Stimulated activated CD4-positive, alpha-beta T cell treated with anti-CD3 and anti-CD28 coated beads, Interleukin-12 subunit alpha, Interleukin-12 subunit beta, amount 100 ng/mL, for 24 hours (primary cell): ENCODE data around the gene PUM2.
"Not testable (repeated sequence)": the region's sequence is repeated elsewhere in the genome, so short reads cannot be mapped to it uniquely, and the experiment has no call there.

Experiments
- DNase-seq, 2 experiments: peaks; one replicate each; pipeline ENCODE4 v3.0.0-alpha.2; 2020; ENCODE audit warnings: low read depth in 2 of 2

PUM2 gene

DNA sequence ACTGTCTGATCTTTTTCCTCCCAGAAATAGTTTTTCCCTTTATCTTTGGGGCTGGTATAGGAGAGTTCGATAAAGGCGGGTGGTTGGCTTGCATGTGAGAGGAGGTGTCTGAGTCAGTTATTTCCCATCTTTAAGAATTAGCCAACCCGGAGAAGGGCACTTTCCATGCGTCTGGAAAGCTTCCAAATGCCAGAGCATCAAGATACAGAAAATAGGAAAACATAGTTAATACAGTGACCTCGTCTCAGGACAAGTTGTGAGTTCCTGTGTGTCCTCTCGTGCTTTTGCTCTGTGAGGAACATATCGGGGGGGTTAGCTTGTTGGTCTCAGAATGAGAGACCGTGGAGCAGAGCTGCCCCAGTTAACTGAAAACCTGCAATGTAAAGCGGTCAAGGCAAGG is 18.7 kb upstream of the PUM2 start:
- DNase-seq = no peak

DNA sequence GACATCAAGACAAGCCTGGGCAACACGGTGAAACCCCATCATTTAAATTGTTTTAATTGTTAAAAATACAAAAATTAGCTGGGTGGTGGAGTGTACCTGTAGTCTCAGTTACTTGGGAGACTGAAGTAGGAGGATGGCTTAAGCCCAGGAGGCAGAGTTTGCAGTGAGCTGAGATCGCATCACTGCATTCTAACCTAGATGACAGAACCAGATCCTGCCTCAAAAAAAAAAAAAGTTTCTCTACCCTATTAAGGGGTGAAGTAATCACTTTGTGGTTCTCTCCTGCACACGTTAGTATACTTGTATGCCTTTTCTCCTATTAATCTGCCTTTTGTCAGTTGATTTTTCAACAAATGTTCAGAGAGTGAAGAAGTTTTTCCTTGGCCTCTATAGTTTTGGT is 18.1 kb upstream of the PUM2 start:
- no peak for DNase-seq

DNA sequence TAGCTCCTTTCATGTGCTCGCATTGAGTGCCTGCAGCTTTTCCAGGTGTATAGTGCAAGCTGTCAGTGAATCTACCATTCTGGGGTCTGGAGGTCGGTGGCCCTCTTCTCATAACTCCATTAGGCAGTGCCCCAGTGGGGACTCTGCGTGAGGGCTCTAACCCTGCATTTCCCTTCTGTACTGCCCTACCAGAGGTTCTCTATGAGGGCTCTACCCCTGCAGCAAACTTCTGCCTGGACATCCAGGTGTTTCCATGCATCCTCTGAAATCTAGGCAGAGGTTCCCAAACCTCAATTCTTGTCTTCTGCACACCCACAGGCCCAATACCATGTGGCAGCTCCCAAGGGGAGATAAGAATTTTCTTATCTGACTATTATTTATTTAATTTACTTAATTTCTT is 17.3 kb upstream of the PUM2 start:
- not testable (repeated sequence) for DNase-seq

DNA sequence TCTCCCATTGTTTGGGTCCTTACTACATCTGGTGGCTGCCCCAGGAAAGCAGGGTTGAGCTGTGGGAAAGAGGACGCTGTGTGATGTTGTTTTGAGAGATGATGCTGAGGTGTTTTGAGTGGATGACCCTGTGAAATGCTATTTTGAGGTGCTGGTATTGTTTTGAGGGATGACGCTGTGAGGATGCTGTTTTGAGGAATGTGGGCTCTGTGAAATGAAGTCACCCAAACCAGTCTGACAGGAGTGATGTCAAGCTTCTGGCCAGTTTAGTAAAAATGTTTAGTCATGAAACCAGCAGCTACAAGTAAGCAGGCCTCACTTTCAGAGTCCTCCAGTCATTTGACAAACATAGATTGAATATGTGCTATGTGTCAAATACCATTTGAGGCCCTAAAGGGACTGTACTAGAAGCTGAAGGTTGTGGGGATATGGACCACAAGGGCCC is 16.1 kb upstream of the PUM2 start:
- DNase-seq = no peak

DNA sequence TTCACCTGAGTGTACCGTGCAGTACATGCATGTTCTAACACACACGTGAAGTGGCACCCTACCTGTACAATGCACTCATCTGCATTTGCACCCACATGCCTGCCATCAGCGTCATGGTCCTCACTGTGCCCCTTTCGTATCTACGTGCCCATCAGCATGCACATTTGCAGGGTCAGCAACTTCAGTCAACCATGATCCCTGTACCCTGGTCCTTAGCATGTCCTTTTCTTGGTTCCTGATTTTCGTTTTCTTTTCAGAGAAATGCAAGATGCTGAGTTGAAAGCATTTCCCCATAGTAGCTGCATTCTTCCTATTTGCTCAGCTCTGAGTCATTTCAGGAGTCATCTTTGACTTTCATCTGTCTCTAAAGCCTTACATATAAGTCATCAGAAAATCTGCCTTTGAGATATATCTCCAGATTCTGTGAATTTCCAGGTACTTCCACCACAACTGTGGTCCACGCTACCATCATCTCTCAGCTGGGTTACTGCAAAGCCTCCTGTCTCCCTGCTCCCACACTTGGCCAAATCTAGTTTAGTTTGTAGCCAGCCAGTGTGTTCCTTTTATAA is 14.7 kb upstream of the PUM2 start:
- peak in 1 of 2 experiments; percentile 37 for DNase-seq

DNA sequence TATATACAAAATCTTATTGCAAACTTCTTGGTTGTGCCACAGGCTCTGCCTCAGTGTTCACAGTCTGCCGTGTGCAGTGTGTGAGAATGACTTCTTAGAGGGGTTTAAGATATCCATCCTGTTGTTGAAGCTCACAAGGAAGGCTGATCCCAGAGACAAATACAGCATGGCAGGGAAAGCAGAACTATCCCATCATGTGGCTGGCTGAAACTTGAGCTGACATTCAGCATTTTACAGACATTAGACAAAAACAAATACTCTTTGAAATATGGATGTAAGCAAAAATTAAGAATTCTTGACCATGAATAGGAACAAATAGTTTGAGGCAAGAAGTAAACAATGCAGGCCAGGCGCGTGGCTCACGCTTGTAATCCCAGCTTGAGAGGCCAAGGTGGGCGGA is 12.9 kb upstream of the PUM2 start:
- no peak for DNase-seq

DNA sequence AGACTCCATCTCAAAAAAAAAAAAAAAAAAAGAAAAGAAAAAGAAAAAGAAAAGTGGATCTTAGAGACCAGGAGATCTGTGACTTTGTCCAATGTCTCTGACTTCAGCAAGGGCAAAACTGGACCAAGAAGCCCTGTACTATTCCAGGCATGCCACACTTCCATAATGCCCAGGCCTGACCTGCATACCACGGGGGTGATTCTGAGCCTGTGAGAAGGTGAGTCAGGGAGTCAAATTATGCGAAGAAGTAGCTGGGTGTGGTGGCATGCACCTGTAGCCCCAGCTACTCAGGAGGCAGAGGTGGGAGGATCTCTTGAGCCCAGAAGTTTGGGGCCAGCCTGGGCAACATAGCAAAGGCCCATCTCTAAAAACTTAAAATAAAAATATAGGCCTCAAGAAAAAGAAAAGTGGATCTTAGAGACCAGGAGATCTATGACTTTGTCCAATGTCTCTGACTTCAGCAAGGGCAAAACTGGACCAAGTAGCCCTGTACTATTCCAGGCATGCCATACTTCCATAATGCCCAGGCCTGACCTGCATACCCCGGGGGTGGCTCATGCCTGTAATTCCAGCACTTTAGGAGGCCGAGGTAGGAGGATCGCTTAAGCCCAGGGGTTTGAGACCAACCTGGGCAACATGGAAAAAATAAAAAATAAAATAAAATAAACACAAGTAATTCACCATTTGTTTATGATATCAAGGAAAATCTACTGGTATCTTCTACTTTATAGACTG is 12.2 kb upstream of the PUM2 start:
- no peak for DNase-seq

DNA sequence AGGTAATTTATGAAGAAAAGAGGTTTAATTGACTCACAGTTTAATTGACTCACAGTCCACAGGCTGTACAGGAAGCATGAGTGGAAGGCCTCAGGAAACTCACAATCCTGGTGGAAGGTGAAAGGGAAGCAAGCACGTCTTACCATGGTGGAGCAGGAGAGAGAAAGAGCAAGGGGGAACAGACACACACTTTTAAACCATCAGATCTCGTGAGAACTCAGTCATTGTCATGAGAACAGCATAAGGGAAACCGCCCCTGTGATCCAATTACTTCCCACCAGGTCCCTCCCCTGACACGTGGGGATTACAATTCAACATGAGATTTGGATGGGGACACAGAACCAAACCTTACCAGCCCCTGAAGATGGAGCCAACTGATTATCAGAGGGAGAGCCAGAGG is 11.2 kb upstream of the PUM2 start:
- DNase-seq = no peak

DNA sequence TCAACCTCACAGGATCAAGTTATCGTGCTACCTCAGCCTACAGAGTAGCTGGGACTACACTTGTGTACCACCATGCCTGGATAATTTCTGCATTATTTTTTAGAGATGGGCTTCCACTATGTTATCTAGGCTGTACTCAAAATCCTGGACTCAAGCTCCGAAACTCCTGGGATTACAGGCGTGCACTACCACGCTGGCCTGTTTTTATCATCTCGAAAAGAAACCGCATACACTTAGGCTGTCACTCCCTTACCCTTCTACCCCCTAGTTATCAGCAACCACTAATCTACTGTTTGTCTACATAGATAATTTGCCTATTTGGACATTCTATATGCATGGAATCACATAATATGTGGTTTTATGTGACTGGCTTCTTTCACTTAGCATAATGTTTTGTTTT is 8.5 kb upstream of the PUM2 start:
- no peak for DNase-seq

DNA sequence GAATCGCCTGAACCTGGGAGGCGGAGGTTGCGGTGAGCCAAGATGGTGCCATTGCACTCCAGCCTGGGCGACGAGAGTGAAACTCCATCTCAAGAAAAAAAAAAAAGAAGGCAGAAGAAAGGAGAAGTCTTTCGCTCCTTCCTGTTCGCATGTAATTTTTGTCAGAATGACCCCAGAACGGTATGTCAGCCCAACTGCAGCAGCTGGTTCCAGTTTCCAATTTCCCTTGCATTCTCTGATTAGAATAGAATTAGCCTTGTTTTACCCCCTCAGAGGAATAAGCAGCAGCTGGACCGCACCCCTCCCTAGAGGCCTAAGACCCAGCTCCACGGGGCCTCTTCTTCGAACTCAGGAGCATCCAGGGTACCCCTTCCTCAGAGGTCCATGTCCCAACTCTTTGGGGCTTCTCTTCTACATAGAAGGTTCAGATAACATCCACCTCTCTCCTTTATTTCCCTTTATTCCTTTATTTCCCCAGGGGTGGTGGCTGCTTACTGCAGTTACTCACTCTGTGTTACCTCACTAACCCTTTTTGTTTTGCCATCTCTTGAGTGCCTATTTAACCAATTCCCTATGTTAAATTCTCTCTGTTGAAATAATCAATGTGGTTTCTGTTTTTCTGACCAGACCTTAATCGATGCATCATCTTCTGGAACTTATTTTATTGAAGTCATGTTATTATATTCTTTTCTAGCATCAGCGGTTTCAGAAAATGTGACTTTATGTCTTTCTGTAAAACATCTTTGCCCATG is 7.2 kb upstream of the PUM2 start:
- no peak for DNase-seq

DNA sequence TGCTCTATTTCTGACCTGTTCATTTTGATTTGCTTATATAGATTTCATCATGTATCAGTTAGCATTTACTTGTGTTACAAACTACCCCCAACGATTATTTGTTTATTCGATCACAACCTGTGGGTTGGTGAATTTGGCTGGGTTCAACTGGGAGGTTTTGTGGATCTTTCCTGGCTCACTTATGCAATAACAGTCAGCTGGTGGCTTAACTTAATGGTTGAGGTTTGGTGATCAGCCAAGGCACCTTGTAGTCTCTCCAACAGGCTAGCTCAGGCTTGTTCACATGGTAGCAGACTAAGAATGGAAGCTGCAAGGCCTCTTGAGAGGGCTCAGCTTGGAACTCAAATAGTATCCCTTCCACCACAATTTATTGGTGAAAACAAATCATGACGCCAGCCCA is 5.4 kb upstream of the PUM2 start:
- no peak for DNase-seq

DNA sequence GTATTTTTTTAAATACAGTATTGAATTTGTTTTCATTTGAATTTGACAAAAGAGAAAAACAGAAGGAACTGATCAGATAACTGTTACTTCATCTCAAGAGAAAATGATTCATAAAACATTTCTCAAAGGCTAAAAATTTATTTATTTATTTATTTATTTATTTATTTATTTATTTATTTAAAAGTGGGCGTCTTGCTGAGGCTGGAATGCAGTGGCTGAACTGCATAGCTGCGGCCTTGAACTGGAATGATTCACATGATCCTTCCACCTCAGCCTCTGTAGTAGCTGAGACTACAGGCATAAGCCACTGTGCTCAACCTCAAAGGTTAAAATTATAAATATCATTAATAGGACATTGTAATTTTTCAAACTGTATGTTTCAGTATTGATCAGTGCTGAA is 4.5 kb upstream of the PUM2 start:
- no peak for DNase-seq

DNA sequence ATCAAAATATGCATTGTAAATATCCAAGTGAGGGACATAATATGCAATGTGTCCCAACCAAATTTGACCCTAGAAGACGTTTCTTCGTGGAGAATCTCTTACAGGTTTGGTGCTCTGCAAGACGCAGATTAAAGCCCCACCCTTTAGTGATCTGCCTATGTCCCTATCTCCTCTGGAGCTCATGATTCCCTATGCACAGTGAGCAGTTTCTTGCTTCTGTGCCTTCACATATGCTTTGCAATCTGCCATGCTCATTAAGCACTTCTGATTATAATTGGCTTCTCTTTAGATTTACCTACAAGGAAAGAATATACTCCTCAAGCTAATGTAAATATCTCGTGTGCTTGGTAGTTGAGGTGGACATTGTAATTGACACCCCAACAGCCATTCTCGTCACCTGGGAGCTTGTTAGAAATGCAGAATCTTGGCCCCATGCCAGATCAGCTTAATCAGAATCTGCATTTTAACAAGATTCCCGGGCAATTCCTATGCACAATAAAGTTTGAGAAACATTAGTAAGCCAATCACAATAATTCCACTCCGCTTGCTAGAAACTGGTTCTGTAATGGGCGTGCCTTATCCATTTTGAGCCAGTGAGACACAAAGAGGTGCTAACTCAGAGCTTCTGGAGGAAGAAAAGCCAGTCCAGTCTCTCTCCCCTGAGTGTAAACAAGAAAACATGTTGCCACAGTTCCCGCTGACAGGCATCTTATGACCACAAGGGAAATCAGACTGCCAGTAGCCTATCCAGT is 2.8 kb upstream of the PUM2 start:
- DNase-seq = no peak

DNA sequence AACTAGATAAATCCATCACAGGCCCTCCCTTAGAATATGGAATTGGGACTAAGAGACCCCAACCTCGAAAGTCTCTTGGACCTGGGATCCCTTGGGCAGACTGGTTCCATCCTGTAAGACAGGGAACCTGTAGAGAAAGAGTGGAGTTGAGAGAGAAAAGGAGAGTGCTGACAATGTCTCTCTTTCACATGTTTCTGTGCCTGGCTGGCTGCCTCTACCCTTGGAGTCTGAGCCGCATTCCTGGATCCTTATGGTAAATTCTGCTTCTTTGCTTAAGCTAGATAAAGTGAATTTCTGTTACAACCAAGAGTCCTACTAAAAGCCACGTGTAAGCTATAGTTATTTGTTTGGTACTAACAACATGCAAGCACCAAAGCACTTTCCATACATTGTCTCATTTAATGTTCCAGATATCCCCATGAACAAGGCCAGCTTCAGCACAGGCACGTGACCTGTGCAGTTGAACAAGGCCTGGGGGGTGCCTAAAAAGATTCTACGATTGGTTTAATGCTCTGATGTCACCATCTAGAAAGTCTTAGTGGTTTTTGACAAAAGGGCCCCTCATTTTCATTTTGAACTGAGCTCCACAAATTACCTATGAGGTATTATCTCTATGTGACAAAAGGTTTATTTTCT is 2.1 kb upstream of the PUM2 start:
- DNase-seq = no peak

DNA sequence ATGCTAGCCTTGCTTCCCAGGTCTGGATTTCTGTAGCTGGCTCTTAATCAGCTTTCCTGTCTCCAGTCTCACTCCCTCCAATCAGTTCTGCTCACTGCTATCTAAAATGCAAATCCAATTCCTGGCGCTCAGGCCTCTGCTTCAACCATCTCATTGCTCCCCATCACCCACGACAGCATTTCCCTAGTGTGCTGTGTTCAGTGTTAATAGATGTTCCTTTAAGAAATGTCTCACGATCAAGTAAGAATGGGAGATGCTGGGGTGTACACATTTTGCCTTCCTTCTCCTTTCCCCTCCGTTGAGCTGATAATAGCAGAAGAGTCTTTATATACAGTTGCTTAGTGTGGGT is 1.6 kb upstream of the PUM2 start:
- no peak for DNase-seq

DNA sequence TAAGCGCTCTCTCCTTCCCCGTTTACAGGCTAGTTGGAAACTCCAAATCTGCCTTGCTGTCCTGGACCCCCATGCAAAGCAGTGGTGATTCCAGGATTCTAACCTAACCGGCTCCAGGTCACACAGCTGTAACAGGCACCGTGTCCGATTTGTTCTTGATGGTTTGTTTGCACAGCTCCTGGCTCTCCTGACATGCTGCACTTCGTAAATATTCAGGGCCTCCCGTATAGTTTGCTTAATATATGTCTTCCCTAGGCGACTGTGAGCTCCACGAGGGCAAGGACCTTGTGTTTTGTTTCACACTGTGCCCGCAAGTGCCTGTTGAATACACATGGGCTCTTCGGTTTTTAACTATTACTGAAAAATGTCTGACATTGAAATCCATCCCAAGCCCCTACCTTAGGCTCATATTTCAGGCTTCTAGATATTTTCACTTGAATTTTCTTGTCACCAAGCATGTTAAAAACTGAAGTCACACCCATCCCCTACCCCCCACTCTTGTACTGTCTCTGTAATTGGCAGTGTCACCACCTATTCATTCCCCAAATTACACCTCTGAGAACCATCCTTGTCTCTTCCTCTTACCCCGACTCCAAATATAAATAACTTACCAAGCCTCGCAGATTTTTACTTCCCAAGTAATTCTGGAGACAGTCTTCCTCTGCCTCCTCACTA is 1.0 kb upstream of the PUM2 start:
- DNase-seq = no peak

DNA sequence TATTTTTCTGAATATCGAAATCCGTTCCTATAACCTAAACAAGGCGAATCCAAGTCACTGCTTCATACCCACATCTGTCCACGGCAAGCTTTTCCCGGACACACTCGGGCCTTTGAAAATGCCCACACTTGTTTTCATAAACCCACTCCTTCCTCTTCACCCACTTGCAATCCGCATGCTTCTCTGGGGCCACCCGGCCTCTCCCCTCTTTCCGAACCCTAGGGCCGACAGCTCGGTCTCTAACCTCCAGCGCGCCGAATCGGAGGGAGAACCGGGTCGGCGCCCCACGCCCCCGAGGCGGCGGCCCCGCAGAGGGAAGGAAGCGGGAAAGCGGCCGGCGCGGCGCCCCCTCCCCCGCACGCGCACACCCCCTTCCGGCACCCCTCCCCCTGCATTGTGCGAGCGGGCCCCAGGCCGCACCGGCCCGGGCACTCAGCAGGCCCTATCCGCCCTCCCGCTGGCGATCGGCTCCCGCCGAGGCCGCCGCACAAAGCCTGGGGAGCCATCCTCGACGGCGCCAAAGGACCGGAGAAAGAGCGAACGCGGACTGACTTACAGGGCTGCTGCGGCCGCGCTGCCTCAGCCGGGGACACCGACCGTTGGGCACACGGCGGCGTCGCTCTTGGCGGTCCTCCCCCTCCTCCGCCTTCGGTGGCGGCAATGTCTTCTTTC is 467 bp downstream of the PUM2 start:
- peak; percentile 39 to 54 for DNase-seq

DNA sequence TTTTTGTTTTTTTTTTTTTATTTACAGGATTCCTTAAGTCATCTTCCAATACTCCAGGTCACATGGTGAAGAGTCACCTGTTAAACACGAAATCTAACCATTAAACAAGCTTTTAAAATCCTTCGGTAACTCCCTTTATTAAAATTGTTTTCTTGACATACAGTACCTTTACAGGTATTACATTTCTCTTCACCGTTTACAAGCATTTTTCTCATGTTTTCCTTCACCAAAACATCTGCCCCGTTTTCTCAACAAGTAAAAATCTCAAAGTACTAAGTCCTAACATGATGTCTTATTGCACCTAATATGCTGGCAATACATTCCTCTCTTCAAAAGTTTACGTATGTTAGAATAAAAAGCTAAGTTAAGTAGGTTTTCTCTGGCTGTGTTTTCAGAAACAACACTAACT is 1.1 kb downstream of the PUM2 start:
- no peak for DNase-seq

DNA sequence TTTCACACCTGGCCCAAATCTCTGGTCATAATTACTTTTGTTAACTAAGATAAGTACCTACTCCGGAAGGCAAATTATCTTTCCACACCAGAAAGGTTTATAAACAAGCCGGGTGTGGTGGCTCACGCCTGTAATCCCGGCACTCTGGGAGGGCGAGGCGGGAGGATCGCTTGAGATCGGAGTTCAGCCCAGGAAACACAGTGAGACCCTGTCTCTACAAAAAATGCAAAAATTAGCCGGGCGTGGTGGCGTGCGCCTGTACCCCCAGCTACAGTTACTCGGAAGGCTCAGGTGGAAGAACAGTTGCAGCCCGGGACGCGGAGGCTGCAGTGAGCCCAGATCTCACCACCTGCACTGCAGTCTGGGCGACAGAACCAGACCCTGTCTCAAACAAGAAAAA is 2.1 kb downstream of the PUM2 start:
- DNase-seq = no peak

DNA sequence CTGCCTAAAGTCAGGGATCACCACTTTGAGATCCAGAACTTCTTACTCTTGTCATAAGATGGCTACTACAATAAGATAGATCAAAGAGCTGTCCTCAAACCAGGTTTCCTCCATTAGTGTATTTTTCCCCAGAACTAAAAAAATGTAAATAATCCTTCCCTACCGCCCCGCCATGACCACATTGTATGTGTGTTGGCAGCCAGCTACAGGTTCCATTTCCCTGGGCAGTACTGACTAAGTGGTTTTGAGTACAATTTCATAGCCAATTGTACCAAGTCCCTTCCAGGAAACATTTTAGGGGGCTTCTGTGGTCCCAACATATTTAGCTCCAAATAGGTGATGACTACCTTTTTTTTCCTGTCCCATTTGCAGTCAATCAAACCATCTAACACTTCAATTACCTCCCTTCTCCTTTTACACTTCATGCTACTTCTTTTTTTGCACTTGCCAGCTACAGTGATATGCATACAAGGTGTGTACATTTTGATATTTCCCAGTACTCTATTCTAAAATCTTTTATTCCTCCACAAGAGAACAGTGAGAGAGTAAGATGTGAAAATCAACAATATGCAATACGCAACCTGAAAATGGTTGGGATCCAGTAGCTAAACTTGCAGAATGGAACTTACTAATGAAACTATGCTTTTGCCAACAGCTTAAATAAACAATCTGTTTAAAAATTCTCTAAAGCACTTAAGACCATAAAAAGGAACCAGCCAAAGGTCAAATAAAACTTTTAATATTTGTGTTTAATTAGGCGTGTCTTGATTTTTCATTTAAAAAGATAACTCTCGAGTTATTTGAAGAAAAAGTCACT is 3.9 kb downstream of the PUM2 start:
- DNase-seq = no peak
